Mucosa of descending colon (tissue), 3 donors: ENCODE results near the gene RPH3AL. TPM values are rescaled to one million over a fixed set of nuclear protein-coding genes. Genes with fewer than 3 reads are reported as not detected.

Experiments used
- ATAC-seq: fragments of 200-7000 bp; cut with Tn5 transposase; one replicate; pipeline ENCODE4 v1.9.1; 2020; ENCODE audit warnings: mild to moderate bottlenecking, moderate library complexity
- DNase-seq, 3 donors: peaks; one replicate each; pipeline ENCODE4 v3.0.0-alpha.2; 2020
- H3K36me3 ChIP-seq: fragments of 200-600 bp; one replicate; pipeline ENCODE4 v1.8.0; 2021; ENCODE audit warnings: low read depth, mild to moderate bottlenecking
- H3K4me1 ChIP-seq: fragments of 200-600 bp; one replicate; pipeline ENCODE4 v1.8.0; 2021; ENCODE audit warnings: low read depth, mild to moderate bottlenecking
- H3K4me3 ChIP-seq: fragments of 200-600 bp; one replicate; pipeline ENCODE4 v1.8.0; 2021; ENCODE audit warnings: mild to moderate bottlenecking
- H3K9me3 ChIP-seq: fragments of 200-600 bp; one replicate; pipeline ENCODE4 v1.8.0; 2021; ENCODE audit warnings: mild to moderate bottlenecking
- intact Hi-C, 2 donors: fragments of 100-400 bp; cut with DNase I in 1 of 2; cut with micrococcal nuclease in 1 of 2; formaldehyde crosslinking; loops; one replicate each; pipeline versions ENCODE4 v1.11.0 to v1.11.1; 2022; cut with DNase I, micrococcal nuclease
- total RNA-seq, 3 donors: library from RNA; stranded (reverse); fragmentation: NEBNext Ultra II Directional in 2 of 3; extraction: Animal tissue kit (Norgen Biotek cat#: 25700) in 2 of 3; gene quantifications; one replicate each; pipeline versions ENCODE4 v1.2.1 to v1.2.4, GENCODE V29; 2021 to 2023
- TF ChIP-seq, protein P1 (sequence below): fragments of 200-600 bp; IDR thresholded peaks from one replicate; pipeline ENCODE4 v1.8.0; 2022; ENCODE audit warnings: antibody characterized with exemption, mild to moderate bottlenecking
- donor health status: DM: no; HTN: no; CAD: no; lungs with moderate emphysema.
- donor health status: DM: no; HTN: no; CAD: no.
- donor health status: DM: no; HTN: yes; CAD: no.

The RPH3AL gene
- total RNA-seq, 3 donors from 2014 or later, result 24.0 to 44.1 (median 36.7) TPM

DNA sequence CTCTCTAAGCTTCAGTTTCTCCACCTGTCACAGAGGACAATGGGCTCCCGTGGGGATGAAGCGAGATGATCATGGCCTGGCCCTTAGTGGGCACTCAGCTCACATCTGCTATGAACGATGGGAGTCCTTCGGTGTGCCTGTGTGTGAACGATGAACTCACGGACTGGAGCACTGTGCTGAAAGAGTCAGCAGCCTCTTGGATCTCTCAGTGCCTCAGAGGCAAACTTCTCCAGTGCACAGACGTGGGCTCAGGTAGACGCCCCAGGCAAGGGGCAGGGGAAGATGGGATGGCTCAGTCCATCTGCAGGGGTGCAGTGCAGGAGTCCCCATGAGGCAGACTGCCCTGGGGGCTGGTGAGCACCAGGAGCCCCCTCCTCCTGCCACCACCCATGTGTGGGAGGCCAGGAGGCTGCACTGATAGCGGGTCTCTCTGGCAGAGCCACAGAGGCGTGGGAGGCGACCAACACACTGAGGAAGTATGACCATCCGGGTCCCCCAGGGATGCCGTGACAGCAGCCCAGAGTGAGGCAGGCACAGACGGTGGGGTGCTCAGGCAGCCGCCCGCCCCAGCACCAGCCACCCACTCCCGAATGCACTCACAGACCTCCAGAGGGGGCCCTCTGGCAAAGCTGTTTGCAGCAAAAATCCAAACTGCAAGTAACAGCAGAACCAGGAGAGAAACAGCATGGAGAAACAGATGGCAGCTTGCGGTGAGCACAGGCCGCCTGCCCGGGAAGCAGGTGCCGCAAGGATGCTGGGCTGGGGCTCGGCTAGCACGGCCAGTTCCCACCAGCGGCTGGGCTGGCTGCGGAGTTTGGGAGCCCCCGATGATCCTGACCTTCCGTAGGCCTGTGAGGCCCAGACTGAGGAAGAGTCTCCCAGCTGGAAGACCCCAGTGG is 82.7 kb downstream of the RPH3AL start:
- intact Hi-C loops, result no loop called here
- Histone ChIP-seq H3K4me3 (no peak overlapping the region), H3K36me3 (no peaks in the 10 kb centered on the region), H3K4me1 (no peaks in the 10 kb centered on the region), H3K9me3 (no peaks in the 10 kb centered on the region)
- ATAC-seq, result no peak
- peak in 2 of 3 donors; percentile 6 to 26 for DNase-seq
- TF ChIP-seq, protein P1, sequence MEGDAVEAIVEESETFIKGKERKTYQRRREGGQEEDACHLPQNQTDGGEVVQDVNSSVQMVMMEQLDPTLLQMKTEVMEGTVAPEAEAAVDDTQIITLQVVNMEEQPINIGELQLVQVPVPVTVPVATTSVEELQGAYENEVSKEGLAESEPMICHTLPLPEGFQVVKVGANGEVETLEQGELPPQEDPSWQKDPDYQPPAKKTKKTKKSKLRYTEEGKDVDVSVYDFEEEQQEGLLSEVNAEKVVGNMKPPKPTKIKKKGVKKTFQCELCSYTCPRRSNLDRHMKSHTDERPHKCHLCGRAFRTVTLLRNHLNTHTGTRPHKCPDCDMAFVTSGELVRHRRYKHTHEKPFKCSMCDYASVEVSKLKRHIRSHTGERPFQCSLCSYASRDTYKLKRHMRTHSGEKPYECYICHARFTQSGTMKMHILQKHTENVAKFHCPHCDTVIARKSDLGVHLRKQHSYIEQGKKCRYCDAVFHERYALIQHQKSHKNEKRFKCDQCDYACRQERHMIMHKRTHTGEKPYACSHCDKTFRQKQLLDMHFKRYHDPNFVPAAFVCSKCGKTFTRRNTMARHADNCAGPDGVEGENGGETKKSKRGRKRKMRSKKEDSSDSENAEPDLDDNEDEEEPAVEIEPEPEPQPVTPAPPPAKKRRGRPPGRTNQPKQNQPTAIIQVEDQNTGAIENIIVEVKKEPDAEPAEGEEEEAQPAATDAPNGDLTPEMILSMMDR, result no peak

DNA sequence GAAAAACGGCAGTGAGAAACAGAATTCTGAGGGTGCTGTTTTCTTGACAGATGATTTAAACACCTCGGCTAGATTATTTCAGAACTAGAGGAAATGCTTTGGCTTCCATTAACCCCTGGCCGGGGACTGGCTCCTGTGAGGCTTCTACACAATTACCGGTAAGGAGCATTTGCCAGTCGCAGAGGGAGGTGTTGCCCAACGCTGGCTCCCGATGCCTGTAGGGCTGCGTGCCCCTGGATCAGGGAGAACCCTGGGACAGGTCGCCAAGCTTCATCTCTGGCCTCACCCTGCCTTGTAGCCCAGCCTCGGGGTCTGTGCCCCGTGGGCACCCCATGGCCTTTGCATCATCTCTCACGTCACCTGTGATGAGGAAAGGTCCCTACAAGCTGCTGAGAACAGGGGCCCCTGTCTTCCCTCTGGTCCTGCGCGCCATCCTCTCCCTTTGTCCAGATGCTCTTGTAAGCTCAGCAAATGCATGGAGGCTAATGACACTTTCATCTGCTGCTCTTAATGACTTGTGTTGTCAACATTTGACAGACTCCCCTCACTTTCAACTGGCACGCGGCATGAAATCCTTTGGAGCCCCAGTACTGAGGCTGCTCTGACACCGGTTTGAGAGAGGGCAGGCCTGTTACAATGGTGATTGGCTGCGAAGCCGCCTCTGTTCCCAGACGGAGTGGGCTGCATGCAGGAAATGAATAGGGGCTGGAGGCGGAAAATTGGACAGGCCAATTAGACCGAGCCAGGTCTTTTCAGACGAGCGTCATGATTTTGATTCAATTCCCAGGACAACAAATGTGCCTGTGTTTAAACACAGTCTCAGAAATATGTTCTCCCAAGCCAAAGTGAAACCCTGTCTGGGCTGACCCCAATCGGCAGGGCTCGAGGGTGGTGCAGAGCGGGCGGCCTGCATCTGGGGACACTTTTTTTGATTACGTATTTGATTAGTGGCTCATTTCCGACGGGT is 85.6 kb downstream of the RPH3AL start:
- Histone ChIP-seq H3K36me3 (no peaks in the 10 kb centered on the region), H3K4me3 (no peak overlapping the region), H3K4me1 (no peaks in the 10 kb centered on the region), H3K9me3 (no peaks in the 10 kb centered on the region)
- ATAC-seq, result no peak
- TF ChIP-seq, protein P1, result no peak
- peak in 2 of 3 donors; percentile 18 to 23 for DNase-seq
- intact Hi-C loops, result no loop called here

DNA sequence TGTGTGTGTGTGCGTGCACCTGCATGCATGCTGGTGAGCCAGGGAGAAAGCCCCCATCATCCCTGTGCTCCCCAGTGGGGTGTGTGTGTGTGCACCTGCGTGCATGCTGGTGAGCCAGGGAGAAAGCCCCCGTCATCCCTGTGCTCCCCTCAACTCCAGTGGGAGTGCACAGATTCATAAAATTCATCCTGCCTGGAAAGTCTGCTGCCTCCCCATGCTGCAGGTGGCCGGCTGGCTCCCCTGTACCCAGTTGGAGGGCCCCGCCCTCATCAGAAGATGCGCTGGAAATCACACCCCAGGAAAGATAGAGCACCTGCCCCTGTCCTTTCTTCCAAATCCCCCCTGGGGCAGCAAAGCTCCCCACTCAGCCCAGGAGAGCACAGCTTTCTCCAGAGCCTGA is 86.4 kb downstream of the RPH3AL start:
- intact Hi-C loops, result no loop called here
- DNase-seq, result peak in 2 of 3 donors; percentile 3 to 4
- TF ChIP-seq, protein P1, result no peak
- Histone ChIP-seq H3K9me3 (no peaks in the 10 kb centered on the region), H3K36me3 (no peaks in the 10 kb centered on the region), H3K4me1 (no peaks in the 10 kb centered on the region), H3K4me3 (no peak overlapping the region)
- no peak for ATAC-seq

DNA sequence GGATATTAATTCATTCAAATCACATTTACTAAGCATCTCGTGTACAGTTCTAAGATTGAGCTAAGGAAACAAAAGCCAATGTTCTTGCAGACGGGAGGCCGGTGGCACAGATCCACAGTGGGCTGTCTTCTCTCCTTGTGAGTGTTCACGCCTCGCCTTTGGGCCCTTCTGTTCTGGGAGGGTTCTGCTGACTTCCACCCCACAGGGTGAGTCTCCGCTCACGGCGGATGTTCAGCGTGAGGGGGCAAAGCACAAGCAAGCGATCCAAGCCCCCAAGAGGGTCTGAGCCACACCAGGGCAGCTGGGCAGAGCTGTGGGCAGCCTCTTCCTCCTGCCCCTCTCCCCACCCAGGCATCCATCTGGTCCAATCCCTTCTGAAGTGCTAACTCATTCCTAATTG is 86.9 kb downstream of the RPH3AL start:
- Histone ChIP-seq H3K36me3 (no peaks in the 10 kb centered on the region), H3K9me3 (no peaks in the 10 kb centered on the region), H3K4me1 (no peaks in the 10 kb centered on the region), H3K4me3 (no peak overlapping the region)
- TF ChIP-seq, protein P1, result no peak
- peak in 2 of 3 donors; percentile 6 to 16 for DNase-seq
- intact Hi-C loops, result no loop called here
- ATAC-seq, result no peak

DNA sequence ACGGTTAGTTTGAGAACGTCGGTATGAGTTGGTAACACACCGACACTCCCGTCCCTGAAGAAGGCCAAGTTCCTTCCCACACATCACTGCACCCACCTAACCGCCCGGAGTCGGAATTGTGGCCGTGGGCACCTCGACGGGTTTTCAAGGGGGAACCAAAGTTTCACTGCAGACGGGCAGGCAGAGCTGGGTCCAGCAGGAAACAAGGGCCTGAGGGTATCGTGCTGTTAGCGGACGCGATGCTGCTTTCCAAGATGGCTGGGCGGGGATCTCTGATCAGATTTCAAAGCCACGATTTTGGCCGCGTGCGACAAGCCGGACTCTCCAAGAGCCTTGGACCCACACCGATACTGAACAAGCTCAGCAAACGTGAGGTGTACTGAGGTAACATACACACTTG is 88.8 kb downstream of the RPH3AL start:
- ATAC-seq (no peak), DNase-seq (peak in 1 of 3 donors; percentile 37)
- no peaks in the 10 kb centered on the region for H3K4me1 ChIP-seq
- TF ChIP-seq, protein P1, result no peak
- H3K36me3 ChIP-seq, result no peaks in the 10 kb centered on the region
- no peaks in the 10 kb centered on the region for H3K9me3 ChIP-seq
- no peak overlapping the region for H3K4me3 ChIP-seq
- intact Hi-C loops, result no loop called here
